Ishikawa (cell line): ENCODE results near the gene LDB3.

ENCODE experiments used
- CREB1 ChIP-seq: IDR thresholded peaks from 2 replicates; pipeline ENCODE4 v1.6.1; 2012; ENCODE audit warnings: low read depth
- EGR1 ChIP-seq: IDR thresholded peaks from 2 replicates; pipeline ENCODE4 v1.6.1; 2012
- EP300 ChIP-seq: IDR thresholded peaks from 2 replicates; pipeline ENCODE4 v1.6.1; 2012; ENCODE audit warnings: borderline replicate concordance
- FOXM1 ChIP-seq: IDR thresholded peaks from 2 replicates; pipeline ENCODE4 v1.6.1; 2012; ENCODE audit warnings: low read depth, borderline replicate concordance
- MAX ChIP-seq: IDR thresholded peaks from 2 replicates; pipeline ENCODE4 v1.6.1; 2012
- NFIC ChIP-seq: IDR thresholded peaks from 2 replicates; pipeline ENCODE4 v1.6.1; 2012
- RAD21 ChIP-seq: IDR thresholded peaks from 2 replicates; pipeline ENCODE4 v1.6.1; 2012; ENCODE audit warnings: low read depth
- REST ChIP-seq: IDR thresholded peaks from 2 replicates; pipeline ENCODE4 v1.6.1; 2012; ENCODE audit warnings: low read depth, mild to moderate bottlenecking
- TAF1 ChIP-seq: IDR thresholded peaks from 2 replicates; pipeline ENCODE4 v1.6.1; 2012; ENCODE audit warnings: low read depth, mild to moderate bottlenecking
- TEAD4 ChIP-seq: IDR thresholded peaks from 2 replicates; pipeline ENCODE4 v1.6.1; 2012
- USF1 ChIP-seq: IDR thresholded peaks from 2 replicates; pipeline ENCODE4 v1.6.1; 2012
- YY1 ChIP-seq: IDR thresholded peaks from 2 replicates; pipeline ENCODE4 v1.6.1; 2012; ENCODE audit warnings: low read depth
- ZBTB7A ChIP-seq: IDR thresholded peaks from 2 replicates; pipeline ENCODE4 v1.6.1; 2012; ENCODE audit warnings: low read depth

- no peak for TF ChIP-seq FOXM1
- no peak for TF ChIP-seq YY1
- no peak for TF ChIP-seq MAX
- no peak for TF ChIP-seq EGR1
- TF ChIP-seq RAD21, result no peak
- TF ChIP-seq NFIC, result no peak
- no peak for TF ChIP-seq USF1
- no peak for TF ChIP-seq CREB1
- no peak for TF ChIP-seq ZBTB7A
- TF ChIP-seq REST, result no peak
- no peak for TF ChIP-seq EP300
- TF ChIP-seq TAF1, result no peak
- TF ChIP-seq TEAD4, result no peak
Observed at GRCh38 chr10:86744067-86744725, 75.9 kb downstream of the LDB3 start.
